ENCODE data around the gene GTPBP4. TPM values are rescaled to one million over a fixed set of nuclear protein-coding genes. Genes with fewer than 3 reads are reported as not detected.

The GTPBP4 gene
- total RNA-seq, 1 donor from 2014 or later = 9.3 TPM

DNA sequence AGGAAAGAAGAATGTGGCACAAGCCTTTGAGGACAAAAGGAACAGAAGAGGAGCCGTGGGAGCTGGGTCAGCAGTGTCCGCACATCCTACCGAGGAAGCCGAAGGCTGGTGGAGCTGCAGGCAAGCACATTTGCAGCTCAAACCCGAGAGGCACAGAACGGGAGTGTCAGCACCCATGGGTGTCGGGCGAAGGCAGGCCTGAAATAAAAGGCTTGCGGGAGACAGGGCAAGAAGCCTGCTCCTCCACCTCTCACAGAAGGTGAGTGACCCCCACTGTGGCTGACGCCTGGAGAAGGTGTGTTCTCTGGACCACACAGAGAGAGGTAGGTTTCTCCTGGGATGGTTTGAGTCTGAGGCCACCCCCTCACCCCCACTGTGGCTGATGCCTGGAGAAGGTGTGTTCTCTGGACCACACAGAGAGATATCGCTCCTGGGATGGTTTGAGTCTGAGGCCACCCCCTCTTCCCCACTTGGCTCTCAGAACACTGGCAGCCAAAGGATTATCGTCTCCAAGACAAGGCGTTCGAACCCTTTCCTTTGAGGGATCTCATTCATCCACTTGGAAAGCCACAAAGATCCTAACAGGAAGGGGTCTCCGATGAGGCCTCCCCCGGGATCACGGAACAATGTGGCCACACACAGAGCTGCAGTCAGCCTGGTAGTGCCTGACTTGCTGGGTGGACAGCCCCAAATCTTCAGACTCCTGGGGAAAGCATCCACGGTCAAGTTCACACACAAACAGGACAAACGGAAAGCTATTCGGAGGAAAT is 21.6 kb upstream of the GTPBP4 start:
- DNase-seq (ENCODE audit: low spot score) (no peak), ATAC-seq (no peak)

DNA sequence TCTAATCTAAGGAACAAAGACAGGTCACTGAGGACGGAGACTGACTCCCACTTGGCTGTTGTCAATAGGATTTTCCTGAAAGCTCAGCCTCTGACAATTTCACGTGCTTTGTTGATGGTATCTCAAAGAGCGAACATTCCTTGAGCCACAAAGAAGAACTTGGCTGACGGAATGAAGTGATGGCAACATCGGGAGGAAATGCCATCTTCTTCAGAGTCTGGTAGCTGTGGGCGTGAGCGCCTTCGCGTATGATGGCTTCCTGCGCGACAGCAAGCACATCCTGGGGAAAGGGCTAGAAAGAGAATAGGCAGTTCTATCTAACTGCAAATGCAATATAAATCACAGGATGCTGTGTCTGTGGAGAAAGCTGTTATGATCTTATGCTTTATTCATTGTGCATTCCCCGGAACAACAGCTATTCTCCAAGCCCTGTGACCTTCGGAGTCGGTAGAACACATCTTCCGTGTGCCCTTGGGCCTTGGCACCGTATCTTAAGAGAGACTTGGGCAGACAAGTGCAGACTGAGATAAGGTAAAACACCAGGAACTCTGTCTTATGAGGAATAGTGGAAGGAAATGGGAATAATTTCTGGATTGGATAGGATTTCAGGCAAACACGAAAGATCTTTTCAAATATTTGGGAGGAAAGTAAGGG is 19.6 kb upstream of the GTPBP4 start:
- DNase-seq (ENCODE audit: low spot score) = no peak
- ATAC-seq = no peak

DNA sequence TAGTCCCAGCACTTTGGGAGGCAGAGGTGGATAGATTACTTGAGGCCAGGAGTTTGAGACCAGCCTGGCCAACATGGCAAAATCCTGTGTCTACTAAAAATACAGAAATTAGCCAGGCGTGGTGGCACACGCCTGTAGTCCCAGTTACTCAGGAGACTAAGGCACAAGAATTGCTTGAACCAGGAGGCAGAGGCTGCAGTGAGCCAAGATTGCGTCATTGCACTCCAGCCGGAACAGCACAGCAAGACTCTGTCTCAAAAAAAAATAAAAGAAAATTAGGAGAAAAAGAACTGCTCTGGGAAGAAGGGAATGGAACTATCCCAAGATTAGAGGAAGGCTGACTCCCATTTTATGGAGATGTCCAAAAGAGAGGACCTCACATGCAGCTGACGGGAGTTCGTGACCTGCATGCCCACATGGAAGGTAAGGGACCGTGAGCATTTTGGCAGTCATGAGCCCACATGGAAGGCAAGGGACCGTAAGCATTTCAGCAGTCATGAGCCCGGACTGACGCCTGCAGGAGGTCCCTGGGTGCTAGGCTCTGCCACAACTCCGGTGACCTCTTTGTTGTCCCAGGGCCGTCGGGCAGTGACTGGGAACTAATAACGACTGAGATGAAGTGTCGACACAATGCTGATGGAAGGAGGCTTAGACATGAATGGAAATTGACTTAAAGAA is 18.6 kb upstream of the GTPBP4 start:
- DNase-seq (ENCODE audit: low spot score) (no peak), ATAC-seq (no peak)

DNA sequence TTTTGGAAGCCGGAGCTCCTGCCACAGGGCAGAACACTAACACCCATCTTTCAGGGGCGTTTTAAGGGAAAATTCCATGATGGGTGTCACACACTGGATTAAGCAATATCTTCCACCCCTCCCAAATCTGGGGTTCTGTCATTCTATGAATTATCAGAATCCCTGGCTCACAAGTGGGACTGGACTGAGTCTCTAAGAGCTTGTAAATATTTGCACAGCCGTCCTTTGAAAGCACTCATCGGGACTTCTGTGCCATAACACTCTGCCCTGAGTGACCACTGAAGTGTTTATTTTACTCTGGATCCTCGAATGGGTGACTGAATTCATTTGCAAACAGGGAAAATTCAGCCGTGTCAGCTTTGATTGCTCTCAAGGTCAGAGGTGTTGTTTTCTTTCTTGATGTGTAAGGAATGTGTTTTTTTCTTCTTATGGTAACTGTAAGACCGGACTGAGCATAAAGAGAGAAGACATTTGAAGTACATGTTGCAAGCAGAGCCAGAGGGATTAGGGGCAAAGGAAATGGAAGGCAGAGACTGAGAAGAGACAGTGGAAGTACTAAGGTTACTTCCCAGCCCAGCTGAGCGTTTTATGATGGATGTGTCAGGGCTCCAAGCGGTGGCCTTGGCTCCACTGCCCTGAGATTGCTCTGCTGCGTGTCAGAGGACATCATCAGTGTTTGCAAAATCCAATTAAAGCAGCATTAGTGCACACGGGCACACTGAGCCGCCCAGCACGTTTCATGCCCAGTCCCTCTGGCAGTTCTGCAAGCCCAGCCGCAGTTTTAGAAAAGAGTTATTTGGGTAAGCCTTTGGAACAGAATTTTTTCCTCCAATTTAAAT is 17.7 kb upstream of the GTPBP4 start:
- ATAC-seq = peak; percentile 78
- DNase-seq (ENCODE audit: low spot score) = peak; percentile 63

DNA sequence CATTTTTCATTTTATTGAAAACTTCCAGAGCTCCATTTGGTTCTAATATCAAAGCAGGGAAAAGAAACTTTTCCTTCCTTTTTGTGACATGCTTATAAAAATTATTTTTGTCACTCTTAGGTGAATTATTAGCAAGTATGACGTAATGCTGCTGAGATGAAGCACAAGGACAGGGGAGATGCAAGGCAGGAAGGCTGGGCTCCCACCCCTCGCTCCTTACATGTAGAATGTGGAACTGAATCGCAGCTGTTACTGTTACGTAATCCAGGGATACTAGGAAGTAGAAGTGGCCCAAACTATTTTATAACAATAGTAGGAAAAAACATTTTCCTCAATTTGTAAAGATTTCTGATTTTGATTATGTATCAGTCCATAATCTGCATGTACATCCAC is 17.1 kb upstream of the GTPBP4 start:
- DNase-seq (ENCODE audit: low spot score) = no peak
- peak; percentile 51 for ATAC-seq

DNA sequence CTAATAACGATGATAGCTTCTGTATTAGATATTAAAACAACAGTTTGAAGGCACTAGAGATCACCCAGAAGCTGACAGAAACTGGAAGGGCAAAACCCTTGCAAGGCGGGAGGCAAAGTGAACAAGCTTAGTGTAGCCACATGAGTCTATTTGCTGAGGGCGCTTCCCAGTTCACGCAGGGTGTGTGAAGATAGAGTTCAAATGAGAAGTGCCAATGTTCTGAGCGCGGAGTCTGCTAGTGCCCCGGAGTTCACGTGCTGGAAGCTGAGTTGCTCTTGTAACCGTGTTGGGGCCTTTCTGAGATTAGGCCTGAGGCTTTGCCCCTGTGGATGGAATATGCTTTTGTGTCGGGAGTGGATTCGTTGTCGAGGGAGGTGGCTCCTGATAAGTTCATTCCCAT is 16.6 kb upstream of the GTPBP4 start:
- ATAC-seq (peak; percentile 74), DNase-seq (ENCODE audit: low spot score) (peak; percentile 56)

DNA sequence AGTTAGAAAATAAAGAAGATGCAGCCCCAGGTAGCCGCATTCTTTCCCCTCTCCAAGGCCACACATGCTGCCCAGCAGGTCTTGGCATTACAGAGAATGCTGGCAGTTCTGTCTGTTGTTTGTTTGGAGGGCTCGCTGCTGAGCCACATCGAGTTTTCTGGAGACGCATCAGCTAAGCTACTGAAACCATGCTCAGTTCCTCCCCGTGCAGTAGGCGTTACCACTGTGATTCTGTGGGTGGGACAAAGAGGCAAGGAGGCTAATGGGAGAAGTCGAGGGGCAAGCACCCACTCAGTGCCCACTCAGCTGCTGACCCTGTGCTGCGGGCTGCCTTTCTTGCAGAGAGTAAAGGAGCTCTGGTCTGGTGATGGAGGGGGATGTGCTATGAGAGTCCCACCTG is 15.5 kb upstream of the GTPBP4 start:
- DNase-seq (ENCODE audit: low spot score) (no peak), ATAC-seq (no peak)

DNA sequence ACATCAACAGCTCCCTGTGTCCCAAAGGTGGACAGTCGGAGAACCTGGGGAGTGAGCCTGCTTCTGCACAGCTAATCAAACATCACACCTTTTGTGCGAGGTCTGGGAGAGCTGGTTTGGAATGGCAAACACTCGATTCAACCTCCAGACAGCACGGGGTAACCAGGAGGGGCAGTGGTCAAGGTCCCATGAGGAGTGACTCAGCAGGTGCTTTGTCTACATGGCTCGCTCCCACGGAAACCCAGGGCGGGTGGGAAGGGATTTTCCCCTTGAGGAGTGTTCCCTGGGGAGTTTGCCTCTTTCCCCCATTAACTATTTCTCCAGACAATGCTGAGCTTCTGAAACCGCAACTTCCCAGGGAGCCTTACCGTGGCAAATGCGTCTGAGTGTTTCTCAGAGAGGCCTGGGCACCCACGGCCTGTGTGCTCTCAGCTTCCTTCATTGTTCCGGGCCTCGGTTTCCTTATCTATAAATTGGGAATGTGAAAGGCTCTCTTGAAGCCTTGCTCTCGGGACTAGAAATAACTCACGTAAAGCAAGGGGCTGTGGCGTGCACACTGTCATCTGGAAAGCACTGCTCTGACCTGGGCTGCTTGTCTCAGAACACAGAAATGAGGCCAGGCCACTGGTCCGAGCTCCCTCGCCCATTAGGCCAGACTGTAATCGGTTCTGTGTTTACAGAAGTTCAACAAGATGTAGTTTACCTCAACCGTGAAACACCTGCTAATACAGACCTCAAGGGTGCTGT is 14.0 kb upstream of the GTPBP4 start:
- DNase-seq (ENCODE audit: low spot score) (no peak), ATAC-seq (no peak)

DNA sequence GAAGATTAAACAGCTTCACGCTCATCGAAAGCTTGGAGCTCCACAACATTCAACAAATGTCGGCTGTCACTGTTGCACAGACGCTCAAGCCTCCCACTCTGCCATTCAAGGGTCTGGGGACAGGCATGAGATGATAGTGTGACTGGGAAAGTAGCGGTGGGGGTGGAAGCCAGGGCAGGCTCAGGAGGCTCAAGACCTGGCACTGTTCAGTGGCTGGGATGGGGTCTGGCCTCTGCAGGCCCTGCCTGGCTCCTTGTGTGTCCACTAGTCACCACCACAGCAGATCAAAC is 13.5 kb upstream of the GTPBP4 start:
- DNase-seq (ENCODE audit: low spot score) (no peak), ATAC-seq (no peak)

DNA sequence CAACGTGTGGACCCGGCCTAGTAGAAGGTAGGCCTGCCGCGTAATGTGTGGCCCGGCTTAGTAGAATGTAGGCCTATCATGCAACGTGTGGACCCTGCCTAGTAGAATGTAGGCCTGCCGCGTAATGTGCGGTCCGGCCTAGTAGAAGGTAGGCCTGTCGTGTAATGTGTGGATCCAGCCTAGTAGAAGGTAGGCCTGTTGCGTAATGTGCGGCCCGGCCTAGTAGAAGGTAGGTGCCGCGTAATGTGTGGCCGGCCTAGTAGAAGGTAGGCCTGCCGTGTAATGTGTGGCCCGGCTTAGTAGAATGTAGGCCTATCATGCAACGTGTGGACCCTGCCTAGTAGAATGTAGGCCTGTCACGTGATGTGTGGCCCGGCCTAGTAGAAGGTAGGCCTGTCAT is 11.9 kb upstream of the GTPBP4 start:
- ATAC-seq = no peak

DNA sequence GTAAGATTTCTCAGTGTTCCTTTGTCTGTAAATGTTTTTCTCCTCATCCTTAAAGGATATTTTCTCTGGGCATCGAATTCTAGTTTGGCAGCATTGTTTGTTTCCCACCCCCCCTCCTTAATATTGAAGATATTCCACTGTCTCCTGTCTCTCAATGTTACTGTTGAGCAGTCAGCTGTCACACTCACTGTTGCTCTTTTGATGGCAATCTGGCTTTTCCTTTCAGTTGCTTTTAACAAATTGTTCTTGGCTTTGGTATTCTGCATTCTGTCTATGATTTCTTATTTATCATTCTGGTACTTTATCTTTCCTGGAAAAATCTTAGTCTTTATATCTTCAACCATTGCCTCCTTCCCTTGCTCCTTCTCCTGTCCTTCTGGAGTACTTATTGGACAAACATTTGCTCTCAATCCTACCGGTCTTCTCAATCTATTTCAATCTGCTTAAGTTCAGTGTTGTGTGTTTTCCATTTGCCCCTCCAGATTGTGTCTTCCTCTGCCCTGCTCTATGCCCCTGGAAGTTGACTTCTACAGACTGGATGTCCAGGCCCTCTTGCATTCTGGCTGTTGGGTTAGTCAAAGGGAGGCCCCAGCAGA is 9.3 kb upstream of the GTPBP4 start:
- no peak for DNase-seq (ENCODE audit: low spot score)
- ATAC-seq = no peak

More for the DNA sequence above, 11.9 kb upstream of the GTPBP4 start:
- DNase-seq (ENCODE audit: low spot score) = no peak

DNA sequence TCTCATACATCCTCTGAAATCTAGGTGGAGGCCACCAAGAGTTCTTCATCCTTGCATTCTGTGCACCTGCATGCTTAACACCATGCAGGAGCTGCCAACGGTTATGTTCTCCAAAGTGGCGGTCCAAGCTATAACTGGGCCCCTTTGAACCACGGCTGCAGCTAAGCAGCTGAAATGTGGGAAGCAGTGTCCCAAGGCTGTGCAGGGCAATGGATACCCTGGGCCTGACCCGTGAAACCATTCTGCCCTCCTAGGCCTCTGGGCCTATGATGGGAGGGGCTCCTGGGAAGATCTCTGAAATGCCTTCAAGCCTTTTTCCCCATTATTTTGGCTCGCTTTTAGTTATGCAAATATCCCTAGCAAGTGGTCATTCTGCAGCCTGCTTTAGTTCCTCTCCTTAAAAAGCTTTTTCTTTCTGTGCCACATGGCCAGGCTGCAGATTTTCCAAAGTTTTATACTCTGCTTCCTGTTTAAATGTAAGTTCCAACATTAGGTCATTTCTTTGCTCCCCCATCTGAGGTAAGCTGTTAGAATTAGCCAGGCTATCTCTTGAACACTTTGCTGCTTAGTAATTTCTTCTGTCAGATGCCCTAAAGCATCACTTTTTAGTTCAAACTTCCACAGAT is 7.7 kb upstream of the GTPBP4 start:
- DNase-seq (ENCODE audit: low spot score) (peak; percentile 1), ATAC-seq (no peak)

DNA sequence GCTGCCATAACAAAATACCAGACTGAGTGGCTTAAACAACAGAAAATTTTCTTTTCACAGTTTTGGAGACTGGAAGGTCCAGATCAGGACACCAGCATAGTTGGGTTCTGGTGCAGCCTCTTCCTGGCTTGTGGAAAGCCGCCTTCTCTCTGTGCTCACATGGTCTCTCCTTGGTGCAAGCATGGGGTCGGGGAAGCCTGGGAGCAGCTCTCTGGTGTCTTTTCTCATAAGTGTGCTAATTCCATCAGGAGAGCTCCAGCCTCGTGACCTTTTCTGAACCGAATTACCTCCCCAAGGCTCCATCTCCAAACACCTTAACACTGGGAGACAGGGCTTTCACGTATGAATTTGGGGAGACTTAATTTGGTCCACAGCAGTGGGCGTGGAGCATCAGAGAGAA is 4.8 kb upstream of the GTPBP4 start:
- ATAC-seq (no peak), DNase-seq (ENCODE audit: low spot score) (peak; percentile 22)

DNA sequence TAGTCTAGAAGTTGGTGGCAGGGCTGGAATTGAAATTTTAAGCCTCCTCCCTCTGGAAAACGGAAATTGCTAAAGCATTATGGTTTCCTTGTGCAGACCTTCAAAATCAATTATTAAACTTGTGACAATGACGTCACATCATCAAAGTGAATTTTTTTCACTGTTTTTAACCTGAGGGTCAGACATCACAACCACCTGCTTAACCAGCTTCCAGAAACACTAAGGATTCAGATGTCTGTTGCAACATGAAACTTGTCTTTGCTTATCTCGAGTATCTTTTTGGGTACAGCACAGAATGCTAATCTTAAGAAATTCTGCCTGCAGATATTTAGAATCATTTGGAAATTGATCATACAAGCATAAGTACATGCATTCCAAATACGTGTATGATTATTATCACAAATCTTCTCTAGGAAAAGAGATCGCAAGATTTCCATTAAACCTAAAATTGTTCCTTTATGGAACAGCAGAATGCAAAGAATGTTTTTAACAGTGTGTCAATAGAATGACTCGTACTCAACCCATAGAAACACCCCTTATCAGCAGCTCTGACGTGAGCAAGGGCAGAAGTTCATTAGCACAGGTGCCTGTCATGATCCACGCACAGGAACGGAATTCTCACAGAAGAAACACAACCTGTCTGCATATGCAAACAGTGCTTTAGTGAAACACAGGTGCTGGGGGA is 4.1 kb upstream of the GTPBP4 start:
- DNase-seq (ENCODE audit: low spot score) = peak; percentile 18
- ATAC-seq = no peak

DNA sequence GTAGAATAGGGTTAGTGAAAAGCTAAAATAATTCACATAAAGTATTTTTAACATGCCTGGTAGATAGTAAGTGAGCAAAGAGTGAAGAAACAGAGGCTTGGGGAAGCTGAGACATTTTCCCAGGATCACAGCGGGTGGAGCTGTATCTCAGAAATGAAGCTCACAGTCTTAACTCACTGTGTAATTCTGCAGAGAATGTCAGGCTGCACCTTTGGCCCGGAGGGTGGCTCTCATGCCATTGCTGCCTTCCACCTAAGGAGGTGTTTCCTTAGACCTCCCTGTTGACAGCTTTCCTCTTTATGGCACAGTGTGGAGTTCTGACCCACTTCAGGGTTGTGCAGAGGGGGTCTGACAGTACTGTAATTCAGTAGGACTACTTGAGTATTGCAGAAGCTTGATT is 2.9 kb upstream of the GTPBP4 start:
- no peak for ATAC-seq
- peak; percentile 14 for DNase-seq (ENCODE audit: low spot score)

DNA sequence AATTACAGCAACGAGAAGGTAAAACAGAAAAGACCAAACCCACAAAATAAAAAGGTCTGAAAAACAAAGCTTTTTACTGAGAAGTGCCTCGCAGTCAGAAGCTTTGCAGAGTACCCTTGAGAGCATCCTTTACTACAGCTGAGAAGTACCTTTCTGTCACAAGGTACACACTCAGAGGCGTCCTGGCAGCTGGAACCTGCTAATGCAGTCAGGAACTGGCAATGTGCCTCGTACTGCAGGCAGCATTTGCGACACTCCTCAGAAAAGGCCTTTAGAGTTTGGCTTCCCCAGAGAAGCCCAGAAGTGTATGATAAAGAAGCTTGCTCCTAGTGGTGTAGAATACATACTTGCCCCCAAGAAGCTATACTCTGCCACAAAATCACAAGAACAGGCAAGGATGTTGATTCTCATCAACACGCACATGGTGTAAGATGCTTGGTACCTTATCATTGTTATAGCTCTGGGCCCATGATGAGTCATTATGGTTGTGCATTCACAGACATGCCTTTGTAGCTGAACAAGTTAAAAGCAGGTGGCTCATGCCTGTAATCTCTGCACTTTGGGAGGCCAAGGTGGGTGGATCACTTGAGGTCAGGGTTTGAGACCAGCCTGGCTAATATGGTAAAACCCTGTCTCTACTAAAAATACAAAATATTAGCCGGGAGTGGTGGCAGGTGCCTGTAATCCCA is 2.0 kb upstream of the GTPBP4 start:
- ATAC-seq = no peak
- DNase-seq (ENCODE audit: low spot score) = peak; percentile 35

DNA sequence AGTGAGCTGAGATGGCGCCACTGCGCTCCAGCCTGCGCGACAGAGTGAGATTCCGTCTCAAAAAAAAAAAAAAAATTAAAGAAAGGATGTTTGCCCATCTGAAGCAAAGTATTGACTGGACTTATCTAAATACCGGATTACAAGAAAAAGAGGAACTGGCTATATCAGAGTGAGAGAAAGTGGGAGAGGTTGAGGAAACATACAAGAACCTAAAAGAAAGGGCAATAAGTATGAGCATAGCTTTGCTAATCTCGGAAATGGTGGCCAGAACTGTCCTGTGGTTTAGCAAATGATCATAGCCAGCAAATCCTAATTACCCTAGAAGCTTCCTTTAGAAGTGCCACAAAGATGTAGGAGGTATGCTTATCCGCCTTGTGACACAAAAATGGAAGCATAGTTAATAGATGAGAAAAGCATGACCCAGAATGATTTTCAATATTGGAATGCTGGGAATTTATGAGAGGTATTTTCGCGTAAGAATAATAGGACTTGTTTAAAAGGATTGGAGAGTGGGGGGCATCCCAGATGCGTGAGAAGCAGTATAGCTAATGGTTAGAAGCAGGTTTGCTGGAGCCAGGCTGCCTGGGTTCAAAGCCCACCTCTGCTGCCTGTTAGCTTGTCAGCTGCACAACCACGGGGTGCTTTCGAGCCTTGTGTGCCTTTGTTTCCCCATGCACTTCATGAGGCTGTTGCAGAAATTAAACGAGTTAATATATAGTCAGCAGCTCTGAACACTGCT is 1.2 kb upstream of the GTPBP4 start:
- DNase-seq (ENCODE audit: low spot score) (peak; percentile 33), ATAC-seq (no peak)

DNA sequence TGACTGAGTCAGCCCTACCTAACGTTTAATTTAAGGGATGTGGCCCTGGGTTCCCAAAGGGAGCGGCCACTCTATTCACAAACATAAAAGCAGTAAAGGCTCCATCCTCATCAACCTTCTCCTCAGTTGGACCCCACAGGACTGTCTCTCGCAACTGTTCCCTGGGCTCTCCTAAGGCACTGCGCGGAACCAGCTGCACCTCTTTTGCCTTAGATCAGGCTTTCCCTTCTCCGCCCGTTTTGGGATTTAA is 689 bp upstream of the GTPBP4 start:
- DNase-seq (ENCODE audit: low spot score) (no peak), ATAC-seq (no peak)
